PC-3 (cell line): ENCODE measurements around the gene CRYBB2.

ENCODE experiments used
- CTCF ChIP-seq: fragments of 300-600 bp; sonication (generic); conservative IDR thresholded peaks from 2 replicates; pipeline ENCODE4 v1.5.1; 2017; ENCODE audit warnings: antibody characterized with exemption, low read depth, mild to moderate bottlenecking, low read length
- EZH2phosphoT487 ChIP-seq: fragments of 300-600 bp; sonication (generic); IDR thresholded peaks from 2 replicates; pipeline ENCODE4 v1.6.1; 2018; ENCODE audit warnings: mild to moderate bottlenecking, antibody characterized with exemption, low read length, borderline replicate concordance

- TF ChIP-seq CTCF, result peak; percentile 80
- TF ChIP-seq EZH2phosphoT487, result no peak
Measured at GRCh38 chr22:25202290-25202921, 17.0 kb upstream of the CRYBB2 start.
